DMS53 (cell line): ENCODE measurements around the gene TLX1.
"Not testable (repeated sequence)": the region's sequence is repeated elsewhere in the genome, so short reads cannot be mapped to it uniquely, and the experiment has no call there.

Experiments
- DNase-seq: peaks from one replicate; lab custom pipeline; 2025; lab: John Stamatoyannopoulos, UW

TLX1 gene

GRCh38 chr10:101152316-101152715 is 21.2 kb downstream of the TLX1 start:
- DNase-seq = no peak

GRCh38 chr10:101154506-101154905 is 23.4 kb downstream of the TLX1 start:
- DNase-seq = not testable (repeated sequence)

GRCh38 chr10:101155896-101156295 is 24.8 kb downstream of the TLX1 start:
- no peak for DNase-seq

DNA sequence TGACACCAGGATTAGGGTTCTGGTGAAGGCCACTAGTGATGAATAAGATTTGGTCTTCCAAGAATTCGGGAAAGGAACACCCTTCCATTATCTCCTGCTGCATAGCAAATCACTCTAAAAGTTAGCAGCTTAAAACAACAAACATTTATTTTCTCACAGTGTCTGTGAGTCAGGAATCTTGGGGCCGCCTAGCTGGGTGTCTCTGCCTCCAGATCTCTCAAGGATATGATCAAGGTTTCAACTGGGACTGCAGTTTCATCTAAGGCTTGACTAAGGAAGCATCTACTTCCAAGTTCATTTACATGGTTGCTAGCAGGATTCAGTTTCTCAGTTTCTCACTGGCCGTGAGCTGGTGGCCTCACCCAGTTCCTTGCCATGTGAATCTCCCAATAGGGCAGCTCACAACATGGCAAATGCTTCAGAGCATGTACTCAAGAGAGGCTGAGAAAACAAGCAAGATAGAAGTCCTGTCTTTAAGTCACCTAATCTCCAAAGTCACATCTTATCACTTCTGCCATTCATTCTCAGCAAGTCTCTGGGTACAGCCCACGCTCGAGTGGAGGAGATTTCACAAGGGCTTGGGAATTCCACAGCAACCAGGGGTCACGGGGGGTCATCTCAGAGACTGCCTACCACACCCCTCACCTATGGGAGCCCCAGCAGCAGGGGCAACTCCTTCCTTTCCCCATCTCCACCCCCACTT is 26.8 kb downstream of the TLX1 start:
- no peak for DNase-seq

- DNase-seq = no peak
These were observed 27.5 kb downstream of the TLX1 start for GRCh38 chr10:101158459-101159058.

- peak; percentile 83 for DNase-seq
These were observed 30.6 kb downstream of the TLX1 start for GRCh38 chr10:101161494-101162299.

- no peak for DNase-seq
These were observed 31.6 kb downstream of the TLX1 start for GRCh38 chr10:101162677-101163076.

DNA sequence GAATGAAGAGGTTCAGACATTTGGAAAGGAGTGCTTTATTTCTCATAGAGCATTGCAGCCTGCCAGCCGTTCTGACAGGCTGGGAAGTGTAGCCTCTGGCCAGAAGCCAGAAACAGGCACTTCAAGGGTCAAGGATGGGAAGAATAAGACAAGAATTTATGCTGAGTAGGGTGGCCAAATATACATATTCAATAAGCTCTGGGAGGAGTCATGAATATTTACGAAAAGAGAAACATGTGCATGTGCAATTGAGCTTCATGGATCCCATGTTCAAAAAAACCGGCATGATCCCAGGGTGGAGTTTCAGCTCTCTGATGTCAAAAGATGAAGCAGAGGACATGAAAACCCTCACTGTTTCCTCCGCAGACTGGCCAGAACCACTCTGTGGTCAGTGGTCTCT is 32.9 kb downstream of the TLX1 start:
- DNase-seq = no peak

GRCh38 chr10:101165736-101166135 is 34.6 kb downstream of the TLX1 start:
- DNase-seq = no peak

DNA sequence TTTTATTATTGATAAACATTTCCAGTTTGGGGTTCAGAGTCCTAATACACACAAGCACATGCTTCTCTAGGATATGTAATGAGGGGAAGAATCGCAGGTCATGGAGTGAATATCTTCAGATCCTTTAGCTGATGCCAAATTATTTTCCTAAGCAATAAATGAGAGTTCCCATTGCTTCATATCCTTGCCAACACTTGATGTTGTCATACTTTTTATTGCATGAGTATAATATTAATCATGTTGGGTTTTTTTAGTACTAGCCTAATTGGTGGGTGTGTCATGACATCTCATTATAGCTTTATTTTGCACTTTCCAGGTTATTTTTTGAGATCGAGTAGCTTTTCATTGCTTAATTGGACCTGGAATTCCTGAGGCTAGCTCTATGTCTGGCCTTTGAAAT is 35.3 kb downstream of the TLX1 start:
- DNase-seq = no peak

DNA sequence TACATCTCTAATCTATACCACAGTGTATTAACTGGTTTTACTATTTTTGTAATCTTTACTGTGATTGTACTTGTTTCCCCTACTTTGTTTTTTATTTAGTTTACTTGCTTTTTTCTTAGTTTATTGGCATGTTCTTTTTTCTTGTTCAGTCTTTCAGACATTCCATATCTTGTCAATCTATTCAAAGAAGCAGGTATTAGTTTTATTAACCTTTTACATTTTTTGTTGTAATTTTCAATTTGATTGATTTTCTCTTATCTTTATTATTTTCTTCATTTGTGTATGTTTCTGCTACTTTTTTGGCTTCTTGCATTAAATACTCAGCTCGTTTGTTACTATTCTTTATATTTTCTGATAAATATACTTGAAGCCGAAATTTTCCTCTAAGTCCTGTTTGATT is 41.6 kb downstream of the TLX1 start:
- no peak for DNase-seq

- no peak for DNase-seq
These were observed 43.2 kb downstream of the TLX1 start for GRCh38 chr10:101174319-101174718.

GRCh38 chr10:101176577-101176976 is 45.5 kb downstream of the TLX1 start:
- no peak for DNase-seq

DNA sequence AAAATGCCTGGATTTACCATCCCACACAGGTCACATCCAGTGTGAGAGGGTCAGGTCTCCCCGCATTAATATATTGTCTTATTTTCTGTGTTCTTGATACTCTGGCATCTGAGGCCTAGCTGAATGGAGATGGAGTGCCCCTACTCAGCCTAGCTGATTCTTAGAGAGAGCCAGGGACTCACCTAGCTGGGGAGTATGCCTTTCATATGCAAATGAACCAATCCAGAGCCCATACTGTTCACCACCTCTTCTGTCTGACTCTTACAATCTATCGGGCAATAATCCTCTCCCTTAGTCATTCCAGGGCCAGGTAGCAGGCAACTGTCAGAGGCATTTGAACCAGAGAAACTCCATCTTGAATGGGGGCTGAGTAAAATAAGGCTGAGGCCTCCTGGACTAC is 51.8 kb downstream of the TLX1 start:
- no peak for DNase-seq

DNA sequence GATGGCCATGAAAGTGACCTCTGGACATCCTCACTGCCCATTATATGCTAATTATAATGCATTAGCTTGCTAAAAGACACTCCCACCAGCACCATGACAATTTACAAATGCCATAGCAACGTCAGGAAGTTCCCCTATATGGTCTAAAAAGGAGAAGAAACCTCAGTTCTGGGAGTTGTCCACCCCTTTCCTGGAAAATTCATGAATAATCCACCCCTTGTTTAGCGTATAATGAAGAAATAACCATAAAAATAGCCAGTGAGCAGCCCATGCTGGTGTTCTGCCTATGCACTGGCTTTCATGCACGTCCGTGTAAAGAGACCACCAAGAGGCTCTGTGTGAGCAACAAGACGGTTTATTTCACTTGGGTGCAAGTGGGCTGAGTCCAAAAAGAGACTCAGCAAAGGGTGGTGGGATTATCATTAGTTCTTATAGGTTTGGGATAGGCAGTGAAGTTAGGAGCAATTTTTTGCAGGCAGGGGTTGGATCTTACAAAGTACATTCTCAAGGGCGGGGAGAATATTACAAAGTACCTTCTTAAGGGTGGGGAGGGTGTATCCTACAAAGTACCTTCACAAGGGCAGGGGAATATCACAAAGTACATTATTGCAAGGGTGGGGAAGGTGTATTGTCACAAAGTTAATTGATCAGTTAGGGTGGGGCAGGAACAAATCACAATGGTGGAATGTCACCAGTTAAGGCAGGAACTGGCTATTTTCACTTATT is 52.5 kb downstream of the TLX1 start:
- no peak for DNase-seq
